Breast epithelium (tissue), 4 donors: Measurements from ENCODE around the gene KRT78. TPM values are rescaled to one million over a fixed set of nuclear protein-coding genes. Genes with fewer than 3 reads are reported as not detected.
A peak's percentile ranks its signal among the peaks of the same experiment; 100 is the strongest.

Experiments used
- DNase-seq, 2 donors: peaks; one replicate each; pipeline ENCODE4 v3.0.0-alpha.2; 2019; ENCODE audit warnings: low spot score in 2 of 2
- H3K27ac ChIP-seq, 2 donors: fragments of 200-600 bp; sonication (generic) in 1 of 2; one replicate each; pipeline ENCODE4 v1.5.1; 2016 to 2019; ENCODE audit warnings: mild to moderate bottlenecking in 1 of 2
- H3K27me3 ChIP-seq, 2 donors: fragments of 200-600 bp; sonication (generic) in 1 of 2; one replicate each; pipeline versions ENCODE4 v1.5.1 to v1.6.0; 2017 to 2019; ENCODE audit warnings: control low read depth in 1 of 2, mild to moderate bottlenecking in 1 of 2
- H3K36me3 ChIP-seq: fragments of 200-600 bp; one replicate; pipeline ENCODE4 v1.5.1; 2019
- H3K4me1 ChIP-seq, 2 donors: fragments of 200-600 bp; sonication (generic); one replicate each; pipeline ENCODE4 v1.5.1; 2016 to 2019; ENCODE audit warnings: control low read depth in 1 of 2
- H3K4me3 ChIP-seq, 3 donors: fragments of 200-600 bp; sonication (generic); 1 replicate in 2 of 3; 2 replicates in 1 of 3; pipeline ENCODE4 v1.5.1; 2016 to 2019; ENCODE audit warnings: mild to moderate bottlenecking in 3 of 3, moderate library complexity in 2 of 3
- H3K9me3 ChIP-seq, 2 donors: fragments of 200-600 bp; sonication (generic) in 1 of 2; one replicate each; pipeline ENCODE4 v1.5.1; 2016 to 2019; ENCODE audit warnings: control low read depth in 1 of 2
- CTCF ChIP-seq, 3 donors: fragments of 450-650 bp; IDR thresholded peaks; one replicate each; pipeline ENCODE4 v1.5.1; 2016 to 2017; ENCODE audit warnings: antibody characterized with exemption in 3 of 3, mild to moderate bottlenecking in 3 of 3, moderate library complexity in 3 of 3
- POLR2A ChIP-seq: fragments of 450-650 bp; IDR thresholded peaks from one replicate; pipeline ENCODE4 v1.6.1; 2016; ENCODE audit warnings: antibody characterized with exemption, mild to moderate bottlenecking, moderate library complexity
- POLR2AphosphoS5 ChIP-seq, 3 donors: sonication (generic); formaldehyde crosslinking; IDR thresholded peaks; one replicate each; pipeline ENCODE4 v1.6.1; 2017; ENCODE audit warnings: antibody characterized with exemption in 3 of 3
- intact Hi-C: fragments of 100-400 bp; cut with DNase I; formaldehyde crosslinking; loops from one replicate; pipeline ENCODE4 v1.15.1; 2023; ENCODE audit warnings: low total_unique reads
- total RNA-seq, 3 donors: library from RNA; depleted of rRNA; stranded (reverse); fragments of >200 nt; gene quantifications; one replicate each; pipeline ENCODE4 v1.1.0, GENCODE V29; 2016

KRT78 gene
- 1 to 10 TPM in 1 of 3 donors, not detected in 2; 2.0 TPM for total RNA-seq

GRCh38 chr12:52848661-52849255 is at the start of gene KRT78:
Gene KRT78 (minus strand): TSS chr12:52848994. CDS start chr12:52848930, 64 bp downstream.
- TF ChIP-seq CTCF (IDR thresholded peaks at IDR 0.05) (no peak), POLR2AphosphoS5 (IDR thresholded peaks at IDR 0.05) (no peak), POLR2A (no peak)
- intact Hi-C loops, result loop anchor here (10.0 kb wide), 1 partner anchor 54 kb away; the partner anchor contains the start of gene KRT3
- Histone ChIP-seq H3K27me3 (no peaks in the 10 kb centered on the region), H3K9me3 (no peaks in the 10 kb centered on the region), H3K4me1 (no peaks in the 10 kb centered on the region), H3K27ac (no peak within 1 kb of the TSS), H3K36me3 (no peaks in the 10 kb centered on the region), H3K4me3 (no peak within 1 kb of the TSS)
- no peak for DNase-seq

- Histone ChIP-seq H3K36me3 (no peaks in the 10 kb centered on the region), H3K27ac (peak overlapping the region in 1 of 2 donors; percentile 28), H3K4me1 (no peaks in the 10 kb centered on the region), H3K4me3 (no peak overlapping the region), H3K9me3 (no peaks in the 10 kb centered on the region), H3K27me3 (no peaks in the 10 kb centered on the region)
- TF ChIP-seq POLR2A (no peak), POLR2AphosphoS5 (IDR thresholded peaks at IDR 0.05) (peak in 1 of 3 donors; percentile 40)
- intact Hi-C loops, result no loop called here
- no peak for DNase-seq
Measured at GRCh38 chr12:52896190-52897100, 47.7 kb upstream of the KRT78 start.

- DNase-seq, result no peak
- intact Hi-C loops, result no loop called here
- no peaks in the 10 kb centered on the region for H3K4me1 ChIP-seq
- H3K36me3 ChIP-seq, result no peaks in the 10 kb centered on the region
- H3K4me3 ChIP-seq, result no peak overlapping the region
- no peaks in the 10 kb centered on the region for H3K27me3 ChIP-seq
- no peaks in the 10 kb centered on the region for H3K9me3 ChIP-seq
- H3K27ac ChIP-seq, result peak overlapping the region; percentile 28 to 37
- TF ChIP-seq POLR2AphosphoS5 (IDR thresholded peaks at IDR 0.05) (no peak), CTCF (IDR thresholded peaks at IDR 0.05) (no peak), POLR2A (no peak)
Measured at GRCh38 chr12:52895726-52896189, 47.0 kb upstream of the KRT78 start.

- Histone ChIP-seq H3K27ac (no peak overlapping the region), H3K4me3 (no peak overlapping the region), H3K4me1 (no peaks in the 10 kb centered on the region), H3K9me3 (no peaks in the 10 kb centered on the region), H3K27me3 (no peaks in the 10 kb centered on the region), H3K36me3 (no peaks in the 10 kb centered on the region)
- intact Hi-C loops, result no loop called here
- TF ChIP-seq POLR2A (no peak), CTCF (IDR thresholded peaks at IDR 0.05) (no peak), POLR2AphosphoS5 (IDR thresholded peaks at IDR 0.05) (no peak)
- DNase-seq, result no peak
Measured at GRCh38 chr12:52892974-52893373, 44.2 kb upstream of the KRT78 start.

- intact Hi-C loops, result no loop called here
- no peak for DNase-seq
- H3K36me3 ChIP-seq, result no peaks in the 10 kb centered on the region
- no peaks in the 10 kb centered on the region for H3K27me3 ChIP-seq
- H3K27ac ChIP-seq, result no peak overlapping the region
- H3K4me3 ChIP-seq, result no peak overlapping the region
- no peak for TF ChIP-seq POLR2AphosphoS5 (IDR thresholded peaks at IDR 0.05)
- H3K4me1 ChIP-seq, result no peaks in the 10 kb centered on the region
- no peaks in the 10 kb centered on the region for H3K9me3 ChIP-seq
Measured at GRCh38 chr12:52892207-52892852, 43.5 kb upstream of the KRT78 start.
